GM23338 (cell line): Measurements from ENCODE around the gene STPG2.

Source experiments
- CREB1 ChIP-seq: fragments of 250-450 bp; sonication (Bioruptor Pico); IDR thresholded peaks from 2 replicates; pipeline ENCODE4 v1.5.0; 2020; ENCODE audit warnings: low read depth, mild to moderate bottlenecking, moderate library complexity
- EZH2 ChIP-seq: fragments of 200-600 bp; sonication (generic); IDR thresholded peaks from one replicate; pipeline ENCODE4 v1.8.0; 2017; ENCODE audit warnings: antibody characterized with exemption, mild to moderate bottlenecking, low read depth; ENCODE audit not compliant: unreplicated experiment

DNA sequence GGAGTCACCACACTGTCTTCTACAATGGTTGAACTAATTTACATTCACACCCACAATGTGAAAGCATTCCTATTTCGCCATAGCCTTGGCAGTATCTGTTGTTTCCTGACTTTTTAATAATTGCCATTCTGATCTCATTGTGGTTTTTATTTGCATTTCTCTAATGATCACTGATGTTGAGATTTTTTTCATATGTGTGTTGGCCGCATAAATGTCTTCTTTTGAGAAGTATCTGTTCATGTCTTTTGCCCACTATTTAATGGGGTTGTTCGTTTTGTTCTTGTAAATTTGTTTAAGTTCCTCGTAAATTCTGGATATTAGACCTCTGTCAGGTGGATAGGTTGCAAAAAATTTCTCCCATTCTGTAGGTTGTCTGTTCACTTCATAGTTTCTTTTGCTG, 519.1 kb downstream of the STPG2 start:
- TF ChIP-seq EZH2 (no peak), CREB1 (CRISPR knock-in tag) (no peak)
